SU-DHL-6 (cell line): Measurements from ENCODE around the gene C1orf116.

Experiments
- H2AFZ ChIP-seq: fragments of 200-600 bp; sonication (generic); 2 replicates; pipeline ENCODE4 v1.6.1; 2014; ENCODE audit warnings: low read depth, mild to moderate bottlenecking, moderate library complexity, mixed read lengths, antibody characterized with exemption, low read length; ENCODE audit not compliant: severe bottlenecking
- H3F3A ChIP-seq: fragments of 200-600 bp; shearing (Covaris generic); 2 replicates; pipeline ENCODE4 v1.6.0; 2016; ENCODE audit warnings: antibody characterized with exemption, mild to moderate bottlenecking; ENCODE audit not compliant: insufficient read depth
- H3K27ac ChIP-seq: fragments of 200-600 bp; sonication (generic); 2 replicates; pipeline ENCODE4 v1.5.1; 2016; ENCODE audit warnings: low read depth, mild to moderate bottlenecking, low read length, moderate library complexity, mixed read lengths
- H3K27me3 ChIP-seq: fragments of 200-600 bp; sonication (generic), shearing (Covaris generic); 2 replicates; pipeline ENCODE4 v1.6.0; 2014; ENCODE audit warnings: mild to moderate bottlenecking, low read length
- H3K36me3 ChIP-seq: fragments of 200-600 bp; sonication (generic); 2 replicates; pipeline ENCODE4 v1.6.1; 2014; ENCODE audit warnings: mild to moderate bottlenecking, low read length, mixed read lengths
- H3K4me2 ChIP-seq: fragments of 300-600, 200-600 bp; shearing (Covaris generic), sonication (generic); 2 replicates; pipeline ENCODE4 v1.6.0; 2014; ENCODE audit warnings: low read length, low read depth, mild to moderate bottlenecking; ENCODE audit not compliant: poor library complexity, severe bottlenecking
- H3K4me3 ChIP-seq: fragments of 200-600 bp; sonication (generic); 2 replicates; pipeline ENCODE4 v1.5.1; 2014; ENCODE audit warnings: antibody characterized with exemption, low read length, mild to moderate bottlenecking, mixed read lengths; ENCODE audit not compliant: insufficient read depth, poor library complexity, severe bottlenecking
- H3K79me2 ChIP-seq: fragments of 200-600 bp; sonication (generic); 2 replicates; pipeline ENCODE4 v1.6.1; 2014; ENCODE audit warnings: mild to moderate bottlenecking, low read length, moderate library complexity; ENCODE audit not compliant: insufficient read depth
- H3K9ac ChIP-seq: fragments of 200-600 bp; sonication (generic); 2 replicates; pipeline ENCODE4 v1.7.0; 2014; ENCODE audit warnings: mild to moderate bottlenecking, low read length
- H3K9me2 ChIP-seq: fragments of 200-600 bp; sonication (generic); replicated peaks from 2 replicates; pipeline ENCODE4 v1.6.1; 2014; ENCODE audit warnings: low read length; ENCODE audit not compliant: insufficient read depth
- H3K9me3 ChIP-seq: fragments of 200-600 bp; sonication (generic); 2 replicates; pipeline ENCODE4 v1.6.1; 2014; ENCODE audit warnings: low read length, mixed read lengths; ENCODE audit not compliant: insufficient read depth
- H4K20me1 ChIP-seq: fragments of 200-600 bp; sonication (generic); 2 replicates; pipeline ENCODE4 v1.6.1; 2014; ENCODE audit warnings: low read depth, mild to moderate bottlenecking, antibody characterized with exemption, low read length, moderate library complexity, mixed read lengths
- EZH2phosphoT487 ChIP-seq: fragments of 200-600 bp; sonication (generic), shearing (Covaris generic); conservative IDR thresholded peaks from 2 replicates; pipeline ENCODE4 v1.6.1; 2018; ENCODE audit warnings: mild to moderate bottlenecking, antibody characterized with exemption, low read length, moderate library complexity, mixed read lengths
- TF ChIP-seq, protein P1 (sequence below): fragments of 200-600 bp; sonication (generic); IDR thresholded peaks from one replicate; pipeline ENCODE4 v1.5.1; 2017; ENCODE audit warnings: antibody characterized with exemption, mild to moderate bottlenecking, low read length, moderate library complexity; ENCODE audit not compliant: insufficient read depth, poor library complexity, severe bottlenecking

C1orf116 gene

DNA sequence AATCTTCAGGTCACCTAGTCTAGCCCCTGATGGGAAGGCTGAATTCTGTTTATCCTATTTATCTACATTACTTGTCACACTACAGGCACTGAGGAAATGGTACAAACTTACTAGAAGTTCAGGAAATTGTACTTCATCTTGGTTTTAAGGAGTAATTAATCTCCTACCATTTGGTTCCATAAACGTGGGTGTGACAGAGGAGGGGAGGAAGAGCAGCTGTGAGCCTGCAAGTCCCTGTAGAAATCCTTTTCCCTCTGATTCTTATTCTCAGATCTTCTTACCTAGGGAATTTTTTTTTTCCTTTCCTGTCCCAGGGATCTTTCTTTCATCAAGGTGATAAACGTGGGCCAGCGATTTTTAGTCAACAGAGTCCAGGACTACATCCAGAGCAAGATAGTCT lies 34.6 kb upstream of the C1orf116 start:
- no peaks in the 10 kb centered on the region for H3K36me3 ChIP-seq
- H3K27ac ChIP-seq = no peak overlapping the region
- no peaks in the 10 kb centered on the region for H3K79me2 ChIP-seq
- H3K4me2 ChIP-seq = no peak overlapping the region
- no peak overlapping the region for H3K9ac ChIP-seq
- H3K4me3 ChIP-seq = no peak overlapping the region
- H3K27me3 ChIP-seq = no peaks in the 10 kb centered on the region
- H2AFZ ChIP-seq = no peak overlapping the region
- H3K9me3 ChIP-seq = no peaks in the 10 kb centered on the region
- H3F3A ChIP-seq = no peaks in the 10 kb centered on the region
- TF ChIP-seq, protein P1, sequence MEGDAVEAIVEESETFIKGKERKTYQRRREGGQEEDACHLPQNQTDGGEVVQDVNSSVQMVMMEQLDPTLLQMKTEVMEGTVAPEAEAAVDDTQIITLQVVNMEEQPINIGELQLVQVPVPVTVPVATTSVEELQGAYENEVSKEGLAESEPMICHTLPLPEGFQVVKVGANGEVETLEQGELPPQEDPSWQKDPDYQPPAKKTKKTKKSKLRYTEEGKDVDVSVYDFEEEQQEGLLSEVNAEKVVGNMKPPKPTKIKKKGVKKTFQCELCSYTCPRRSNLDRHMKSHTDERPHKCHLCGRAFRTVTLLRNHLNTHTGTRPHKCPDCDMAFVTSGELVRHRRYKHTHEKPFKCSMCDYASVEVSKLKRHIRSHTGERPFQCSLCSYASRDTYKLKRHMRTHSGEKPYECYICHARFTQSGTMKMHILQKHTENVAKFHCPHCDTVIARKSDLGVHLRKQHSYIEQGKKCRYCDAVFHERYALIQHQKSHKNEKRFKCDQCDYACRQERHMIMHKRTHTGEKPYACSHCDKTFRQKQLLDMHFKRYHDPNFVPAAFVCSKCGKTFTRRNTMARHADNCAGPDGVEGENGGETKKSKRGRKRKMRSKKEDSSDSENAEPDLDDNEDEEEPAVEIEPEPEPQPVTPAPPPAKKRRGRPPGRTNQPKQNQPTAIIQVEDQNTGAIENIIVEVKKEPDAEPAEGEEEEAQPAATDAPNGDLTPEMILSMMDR = no peak
- no peak for TF ChIP-seq EZH2phosphoT487
- no peaks in the 10 kb centered on the region for H4K20me1 ChIP-seq
- H3K9me2 ChIP-seq = no peaks in the 10 kb centered on the region

GRCh38 chr1:207064561-207064960 lies 32.0 kb upstream of the C1orf116 start:
- Histone ChIP-seq H3K9ac (no peak overlapping the region), H2AFZ (no peak overlapping the region), H3K27me3 (no peaks in the 10 kb centered on the region), H3K9me2 (no peaks in the 10 kb centered on the region), H3K4me3 (no peak overlapping the region), H3K36me3 (no peaks in the 10 kb centered on the region), H3K9me3 (no peaks in the 10 kb centered on the region), H3K79me2 (no peaks in the 10 kb centered on the region), H3F3A (no peaks in the 10 kb centered on the region), H4K20me1 (no peaks in the 10 kb centered on the region), H3K27ac (no peak overlapping the region), H3K4me2 (no peak overlapping the region)
- TF ChIP-seq EZH2phosphoT487 = no peak
- TF ChIP-seq, protein P1 = no peak

- Histone ChIP-seq H3K9me2 (no peaks in the 10 kb centered on the region), H3K36me3 (no peaks in the 10 kb centered on the region), H3K4me3 (no peak overlapping the region), H3K27me3 (no peaks in the 10 kb centered on the region), H4K20me1 (no peaks in the 10 kb centered on the region), H3K4me2 (no peak overlapping the region), H2AFZ (no peak overlapping the region), H3K79me2 (no peaks in the 10 kb centered on the region), H3F3A (no peaks in the 10 kb centered on the region), H3K9me3 (no peaks in the 10 kb centered on the region), H3K27ac (no peak overlapping the region), H3K9ac (no peak overlapping the region)
- TF ChIP-seq, protein P1 = no peak
- no peak for TF ChIP-seq EZH2phosphoT487
These were observed 30.5 kb upstream of the C1orf116 start for GRCh38 chr1:207063014-207063413.
